HG03060 (cell line): Measurements from ENCODE around the gene POLR3F.
"Not testable (repeated sequence)": the region's sequence is repeated elsewhere in the genome, so short reads cannot be mapped to it uniquely, and the experiment has no call there.

ENCODE experiments used
- ATAC-seq: cut with Tn5 transposase; IDR thresholded peaks from one replicate; pipeline ENCODE4 v1.9.1; 2021; ENCODE audit warnings: low read depth, moderate number of reproducible peaks; ENCODE audit not compliant: unreplicated experiment

POLR3F gene

GRCh38 chr20:18501672-18502071, 34.5 kb downstream of the POLR3F start:
- not testable (repeated sequence) for ATAC-seq

- ATAC-seq: no peak
Measured at GRCh38 chr20:18504479-18505060, 37.4 kb downstream of the POLR3F start.

GRCh38 chr20:18506744-18507143, 39.6 kb downstream of the POLR3F start:
- ATAC-seq: no peak

GRCh38 chr20:18507218-18508191, 40.3 kb downstream of the POLR3F start, which contains the start of gene SEC23B:
Gene SEC23B (plus strand): TSS chr20:18507940. CDS start chr20:18510836, 2,896 bp downstream.
- peak; percentile 92 for ATAC-seq

- ATAC-seq: no peak
Measured at GRCh38 chr20:18511571-18511970, 44.4 kb downstream of the POLR3F start.

GRCh38 chr20:18513208-18513607, 46.0 kb downstream of the POLR3F start:
- no peak for ATAC-seq

GRCh38 chr20:18514127-18514526, 46.9 kb downstream of the POLR3F start:
- no peak for ATAC-seq

- no peak for ATAC-seq
Measured at GRCh38 chr20:18515973-18516372, 48.8 kb downstream of the POLR3F start.

- not testable (repeated sequence) for ATAC-seq
Measured at GRCh38 chr20:18522066-18522465, 54.9 kb downstream of the POLR3F start.

GRCh38 chr20:18523066-18523465, 55.9 kb downstream of the POLR3F start:
- ATAC-seq: no peak

- no peak for ATAC-seq
Measured at GRCh38 chr20:18524646-18525045, 57.5 kb downstream of the POLR3F start.

GRCh38 chr20:18526761-18527160, 59.6 kb downstream of the POLR3F start:
- not testable (repeated sequence) for ATAC-seq

GRCh38 chr20:18527339-18527738, 60.1 kb downstream of the POLR3F start:
- ATAC-seq: no peak

- no peak for ATAC-seq
Measured at GRCh38 chr20:18527836-18528235, 60.6 kb downstream of the POLR3F start.

GRCh38 chr20:18529041-18529440, 61.9 kb downstream of the POLR3F start:
- no peak for ATAC-seq

GRCh38 chr20:18532626-18533025, 65.4 kb downstream of the POLR3F start:
- no peak for ATAC-seq

- no peak for ATAC-seq
Measured at GRCh38 chr20:18533491-18533890, 66.3 kb downstream of the POLR3F start.

GRCh38 chr20:18533978-18534644, 66.9 kb downstream of the POLR3F start:
- no peak for ATAC-seq
